Stimulated activated CD8-positive, alpha-beta memory T cell treated with anti-CD3 and anti-CD28 coated beads, Interleukin-12 subunit alpha, Interleukin-12 subunit beta, amount 100 ng/mL, for 1 hour (primary cell): Measurements from ENCODE around the gene MAMLD1.

Experiments used
- DNase-seq: peaks from one replicate; pipeline ENCODE4 v3.0.0-alpha.2; 2020; ENCODE audit warnings: low read depth

Gene MAMLD1

DNA sequence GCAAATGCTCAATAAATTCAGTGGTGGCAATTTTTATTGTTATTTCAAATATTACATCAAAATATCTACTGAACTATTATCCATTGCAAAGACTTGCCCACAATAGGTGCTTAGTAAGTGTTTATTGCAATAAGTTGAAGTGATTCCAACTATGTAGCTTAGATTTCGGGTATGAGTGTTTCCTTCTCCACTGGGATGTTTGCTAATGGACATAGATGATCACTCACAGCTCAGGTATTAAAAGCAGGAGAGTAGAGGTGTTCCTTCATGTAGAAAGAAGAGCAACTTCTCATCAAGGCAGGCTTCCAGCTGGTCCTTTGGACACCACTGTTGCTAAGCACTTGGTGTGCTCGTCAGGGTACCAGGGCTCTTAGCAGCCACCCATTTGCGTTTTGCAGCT is 139.0 kb downstream of the MAMLD1 start:
- DNase-seq = no peak

GRCh38 chrX:150502979-150503897 is 140.1 kb downstream of the MAMLD1 start:
- no peak for DNase-seq

- DNase-seq = no peak
Measured at GRCh38 chrX:150503898-150504219, 140.7 kb downstream of the MAMLD1 start.

GRCh38 chrX:150504397-150505182 is 141.5 kb downstream of the MAMLD1 start:
- DNase-seq = no peak

DNA sequence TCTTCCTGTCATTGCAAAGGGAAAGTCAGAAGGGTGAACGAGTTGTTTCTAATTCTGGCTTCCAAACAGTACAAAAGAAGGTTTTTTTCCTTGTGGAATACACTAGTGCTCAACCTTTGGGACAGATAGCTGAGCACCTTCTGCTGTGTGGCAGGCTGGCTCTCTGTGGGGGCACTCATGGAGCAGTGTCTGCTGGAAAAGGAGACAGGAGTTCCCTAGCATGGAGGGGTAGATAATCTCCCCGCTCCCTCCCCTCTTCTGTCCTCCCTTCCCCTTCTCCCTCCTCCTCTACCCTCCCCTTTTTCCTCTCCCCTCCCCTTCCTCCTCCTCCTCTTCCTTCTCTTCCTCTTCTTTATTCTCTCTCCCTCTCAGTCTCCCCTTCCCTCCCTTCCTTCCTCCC is 142.9 kb downstream of the MAMLD1 start:
- DNase-seq = no peak

- DNase-seq = no peak
Measured at GRCh38 chrX:150506486-150506885, 143.4 kb downstream of the MAMLD1 start.

GRCh38 chrX:150507251-150507856 is 144.2 kb downstream of the MAMLD1 start:
- no peak for DNase-seq

- no peak for DNase-seq
Measured at GRCh38 chrX:150508018-150508417, 144.9 kb downstream of the MAMLD1 start.

GRCh38 chrX:150508451-150509367 is 145.6 kb downstream of the MAMLD1 start:
- no peak for DNase-seq

GRCh38 chrX:150509703-150510102 is 146.6 kb downstream of the MAMLD1 start:
- no peak for DNase-seq

DNA sequence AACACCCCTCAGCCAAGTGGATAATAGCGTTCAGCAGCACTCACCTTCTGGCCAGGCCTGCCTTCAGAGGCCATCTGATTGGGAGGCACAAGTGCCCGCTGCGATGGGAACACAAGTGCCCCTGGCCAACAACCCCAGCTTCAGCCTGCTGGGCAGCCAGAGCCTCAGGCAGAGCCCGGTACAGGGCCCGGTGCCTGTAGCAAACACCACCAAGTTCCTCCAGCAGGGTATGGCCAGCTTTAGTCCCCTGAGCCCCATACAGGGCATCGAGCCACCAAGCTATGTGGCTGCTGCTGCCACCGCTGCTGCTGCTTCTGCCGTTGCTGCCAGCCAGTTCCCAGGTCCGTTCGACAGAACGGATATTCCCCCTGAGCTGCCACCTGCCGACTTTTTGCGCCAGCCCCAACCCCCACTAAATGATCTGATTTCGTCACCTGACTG is 149.4 kb downstream of the MAMLD1 start:
- no peak for DNase-seq

DNA sequence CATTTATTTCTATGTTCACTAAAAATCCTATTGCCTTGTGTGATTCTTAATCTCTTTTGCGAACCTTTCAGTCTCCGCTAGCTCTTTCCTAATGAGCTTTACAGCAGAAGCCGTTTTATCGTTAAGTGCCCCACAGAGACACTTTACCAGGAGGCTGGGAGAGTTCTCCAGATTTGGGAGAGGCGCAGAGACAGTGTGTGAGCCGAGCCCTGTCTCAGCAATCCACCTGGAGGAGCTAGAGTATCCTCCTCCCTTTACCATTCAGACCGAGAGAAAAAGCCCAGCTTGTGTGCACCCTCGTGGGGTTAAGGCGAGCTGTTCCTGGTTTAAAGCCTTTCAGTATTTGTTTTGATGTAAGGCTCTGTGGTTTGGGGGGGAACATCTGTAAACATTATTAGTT is 150.4 kb downstream of the MAMLD1 start:
- DNase-seq = no peak

- DNase-seq = no peak
Measured at GRCh38 chrX:150514462-150514861, 151.3 kb downstream of the MAMLD1 start.

- DNase-seq = no peak
Measured at GRCh38 chrX:150515801-150516200, 152.7 kb downstream of the MAMLD1 start.

- DNase-seq = no peak
Measured at GRCh38 chrX:150517303-150517910, 154.3 kb downstream of the MAMLD1 start.

- DNase-seq = no peak
Measured at GRCh38 chrX:150522494-150522893, 159.4 kb downstream of the MAMLD1 start.

GRCh38 chrX:150525061-150525919 is 162.2 kb downstream of the MAMLD1 start:
- DNase-seq = no peak

DNA sequence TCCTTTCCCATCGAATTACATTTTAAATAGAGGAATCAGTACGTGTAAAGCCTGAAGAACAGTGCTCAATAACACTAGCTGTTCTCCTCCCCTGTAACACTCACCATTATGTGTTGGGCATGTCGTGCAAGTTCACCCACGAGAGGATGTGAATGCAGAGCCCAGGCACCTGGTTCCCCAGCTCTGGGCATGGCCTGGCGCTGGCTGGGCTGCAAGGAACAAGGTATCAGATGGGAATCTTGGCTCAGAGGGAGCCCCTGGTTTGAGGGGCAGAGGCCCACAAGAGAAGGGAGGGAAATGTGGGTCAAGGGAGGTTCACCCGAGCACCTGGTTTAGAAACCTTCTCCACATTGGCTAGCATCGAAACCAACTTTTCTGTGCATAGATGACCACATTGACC is 163.6 kb downstream of the MAMLD1 start:
- DNase-seq = no peak

GRCh38 chrX:150527108-150527507 is 164.0 kb downstream of the MAMLD1 start:
- DNase-seq = no peak

DNA sequence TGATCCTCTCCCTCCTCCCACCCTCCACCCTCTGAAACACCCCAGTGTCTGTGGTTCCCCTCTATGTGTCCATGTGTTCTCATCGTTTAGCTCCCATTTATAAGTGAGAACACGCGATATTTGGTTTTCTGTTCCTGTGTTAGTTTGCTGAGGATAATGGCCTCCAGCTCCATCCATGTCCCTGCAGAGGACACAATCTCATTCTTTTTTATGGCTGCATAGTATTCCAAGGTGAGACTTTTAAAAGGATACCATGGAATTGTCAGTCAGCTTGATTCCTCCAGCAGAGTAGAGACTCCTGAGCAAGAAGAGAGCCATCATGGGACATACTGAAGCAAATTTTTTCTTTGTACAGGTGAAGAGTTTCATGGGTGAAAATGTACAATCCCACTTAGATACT is 166.5 kb downstream of the MAMLD1 start:
- DNase-seq = no peak
